T-cell (primary cell): ENCODE results near the gene ALX3. TPM values are rescaled to one million over a fixed set of nuclear protein-coding genes. Genes with fewer than 3 reads are reported as not detected.
"Not testable (repeated sequence)": the region's sequence is repeated elsewhere in the genome, so short reads cannot be mapped to it uniquely, and the experiment has no call there.

ENCODE experiments used
- ATAC-seq, 4 experiments: fragments of 200-7000 bp in 3 of 4; fragments of 150-1000 bp in 1 of 4; cut with Tn5 transposase; replicated peaks in 1 of 4; 1 replicate in 3 of 4; 2 replicates in 1 of 4; pipeline ENCODE4 v1.10.0; 2021; ENCODE audit warnings: moderate library complexity in 3 of 4, mild to moderate bottlenecking in 2 of 4, moderate number of reproducible peaks in 1 of 4
- CTCF ChIA-PET, 2 donors: fragments of 300-600 bp; sonication (Branson Sonifier 250); formaldehyde crosslinking; loops; one replicate each; lab custom pipeline; 2022; ENCODE audit warnings: antibody characterized with exemption in 2 of 2; lab: Charles Lee
- POLR2A ChIA-PET, 2 donors: fragments of 300-600 bp; sonication (Branson Sonifier 250); formaldehyde crosslinking; loops; one replicate each; lab custom pipeline; 2022; ENCODE audit warnings: antibody characterized with exemption in 2 of 2; lab: Charles Lee
- DNase-seq, 35 experiments: peaks; one replicate each; pipeline versions ENCODE4 v3.0.0 to v3.0.0-alpha.2; 2013 to 2023
- H3K27ac ChIP-seq: one replicate; pipeline ENCODE4 v1.5.1; 2013; ENCODE audit warnings: low read length
- H3K27me3 ChIP-seq, 2 experiments: replicated peaks in 1 of 2; 1 replicate in 1 of 2; 2 replicates in 1 of 2; pipeline versions ENCODE4 v1.6.1 to v1.7.0; 2013; ENCODE audit warnings: low read length in 1 of 2, mixed read lengths in 1 of 2; ENCODE audit not compliant: control insufficient read depth in 2 of 2, insufficient read depth in 2 of 2; ENCODE audit errors: extremely low read depth in 1 of 2
- H3K36me3 ChIP-seq, 2 donors: 1 replicate in 1 of 2; 2 replicates in 1 of 2; pipeline versions ENCODE4 v1.6.1 to v1.7.0; 2013; ENCODE audit warnings: low read length in 1 of 2; ENCODE audit not compliant: control insufficient read depth in 2 of 2, insufficient read depth in 1 of 2; ENCODE audit errors: extremely low read depth in 1 of 2
- H3K4me1 ChIP-seq, 2 experiments: 1 replicate in 1 of 2; 2 replicates in 1 of 2; pipeline versions ENCODE4 v1.6.1 to v1.7.0; 2013; ENCODE audit warnings: low read length in 2 of 2, mixed read lengths in 1 of 2; ENCODE audit not compliant: insufficient read depth in 2 of 2, control insufficient read depth in 1 of 2; ENCODE audit errors: extremely low read depth in 1 of 2
- H3K4me3 ChIP-seq, 2 donors: 1 replicate in 1 of 2; 2 replicates in 1 of 2; pipeline versions ENCODE4 v1.5.1 to v1.7.0; 2013; ENCODE audit warnings: mild to moderate bottlenecking in 2 of 2, low read length in 1 of 2, moderate library complexity in 1 of 2; ENCODE audit not compliant: control insufficient read depth in 1 of 2; ENCODE audit errors: extremely low read depth in 1 of 2
- H3K9me3 ChIP-seq: 2 replicates; pipeline ENCODE4 v1.7.0; 2013
- H3K27ac Mint-ChIP-seq, 2 donors: one replicate each; pipeline ENCODE4 v1.8.0; 2020 to 2021; ENCODE audit warnings: mild to moderate bottlenecking in 2 of 2, mixed read lengths in 2 of 2
- H3K27me3 Mint-ChIP-seq, 2 donors: one replicate each; pipeline ENCODE4 v1.8.0; 2021 to 2022; ENCODE audit warnings: mixed read lengths in 2 of 2
- H3K36me3 Mint-ChIP-seq: one replicate; pipeline ENCODE4 v1.8.0; 2021; ENCODE audit warnings: mixed read lengths
- H3K4me1 Mint-ChIP-seq, 3 donors: one replicate each; pipeline ENCODE4 v1.8.0; 2020 to 2022; ENCODE audit warnings: mixed read lengths in 3 of 3, mild to moderate bottlenecking in 1 of 3
- H3K4me3 Mint-ChIP-seq, 3 donors: one replicate each; pipeline ENCODE4 v1.8.0; 2020 to 2022; ENCODE audit warnings: mild to moderate bottlenecking in 3 of 3, mixed read lengths in 3 of 3, moderate library complexity in 3 of 3
- H3K9me3 Mint-ChIP-seq, 3 donors: one replicate each; pipeline ENCODE4 v1.8.0; 2020 to 2022; ENCODE audit warnings: mixed read lengths in 3 of 3
- WGBS: methylation state at CpG from one replicate; pipeline ENCODE4 v1.1.5; 2013; ENCODE audit warnings: missing lambda C conversion rate; ENCODE audit not compliant: insufficient coverage; 5-methylcytosine and 5-hydroxymethylcytosine counted together
- total RNA-seq, 35 experiments: library from RNA in 6 of 35; stranded (reverse) in 6 of 35; fragments of 120-200 nt in 1 of 35; gene quantifications; one replicate each; pipeline versions ENCODE4 v1.2.1 to v1.2.4 and lab custom pipeline; 2013 to 2026

Gene ALX3
- total RNA-seq, 5 donors from 2014 or later (not counting 1 experiment from before 2014, with no cell fraction given), result not detected

DNA sequence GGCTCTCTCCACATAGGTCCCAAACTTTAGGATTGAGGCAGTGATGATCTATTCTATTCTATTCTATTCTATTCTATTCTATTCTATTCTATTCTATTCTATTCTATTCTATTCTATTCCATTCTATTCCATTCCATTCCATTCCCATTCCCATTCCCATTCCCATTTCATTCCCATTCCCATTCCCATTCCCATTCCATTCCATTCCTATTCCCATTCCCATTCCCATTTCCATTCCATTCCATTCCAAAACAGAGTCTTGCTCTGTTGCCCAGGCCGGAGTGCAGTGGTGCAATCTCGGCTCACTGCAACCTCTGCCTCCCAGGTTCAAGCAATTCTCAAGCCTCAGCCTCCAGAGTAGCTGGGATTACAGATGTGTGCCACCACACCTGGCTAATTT is 9.5 kb upstream of the ALX3 start:
- H3K36me3 ChIP-seq, H3K4me3 Mint-ChIP-seq, H3K27ac ChIP-seq, ATAC-seq, H3K9me3 Mint-ChIP-seq, H3K36me3 Mint-ChIP-seq, H3K4me3 ChIP-seq, H3K27ac Mint-ChIP-seq, DNase-seq, CTCF ChIA-PET, POLR2A ChIA-PET, H3K9me3 ChIP-seq: not testable (repeated sequence)
- WGBS, result 100% methylated on average over 1 of the region's 2 CpGs
- Mint-ChIP-seq H3K27me3 (peaks cover 62 to 70% of the 10 kb centered on the region in 2 donors), H3K4me1 (peaks cover 14 to 16% (median 14%) of the 10 kb centered on the region in 3 donors)
- Histone ChIP-seq H3K27me3 (peaks cover 10 to 72% of the 10 kb centered on the region in 2 experiments), H3K4me1 (peaks cover 2 to 18% of the 10 kb centered on the region in 2 experiments)

DNA sequence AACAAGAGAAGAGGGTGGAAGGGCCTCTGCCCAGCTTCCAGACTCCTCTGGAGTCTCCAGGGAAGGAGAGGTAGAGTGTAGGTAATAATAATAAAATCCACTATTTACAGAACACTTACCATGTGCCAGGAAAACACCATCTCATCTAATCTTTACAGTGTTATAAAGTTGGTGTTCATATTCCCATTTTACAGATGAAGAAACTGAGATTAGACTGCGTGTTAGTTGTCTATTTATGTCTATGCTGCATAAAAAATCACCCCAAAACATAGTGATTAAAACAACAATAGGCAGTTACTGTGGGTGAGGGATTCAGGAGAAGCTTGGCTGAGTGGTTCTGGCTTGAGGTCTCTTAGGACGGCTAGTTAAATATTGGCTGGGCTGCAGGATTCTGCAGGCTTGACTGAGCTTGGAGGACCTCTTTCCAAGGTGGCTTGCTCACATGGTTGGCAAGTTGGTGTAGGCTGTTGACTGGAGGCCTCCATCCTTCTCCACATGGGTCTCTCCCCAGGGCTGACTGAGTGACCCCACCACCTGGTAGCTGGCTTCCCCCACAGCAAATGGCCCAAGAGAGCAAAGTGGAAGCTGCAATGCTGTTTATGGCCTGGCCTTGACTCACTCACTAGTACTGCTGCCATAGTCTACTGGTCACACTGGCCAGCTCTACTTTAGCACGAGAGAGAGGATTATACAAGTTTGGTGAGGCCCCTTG is 6.5 kb upstream of the ALX3 start:
- 100% methylated on average over 1 of the region's 3 CpGs for WGBS
- Histone ChIP-seq H3K9me3 (no peaks in the 10 kb centered on the region), H3K27ac (no peak overlapping the region), H3K36me3 (no peaks in the 10 kb centered on the region), H3K27me3 (peaks cover 6 to 51% of the 10 kb centered on the region in 2 experiments), H3K4me1 (no peaks in the 10 kb centered on the region), H3K4me3 (no peak overlapping the region)
- CTCF ChIA-PET, result interaction anchor here in 1 of 2 donors (1.6 kb wide), 1 partner anchor 12 kb away, joined by 6 read pairs; no protein-coding TSS in a partner anchor
- H3K36me3 Mint-ChIP-seq, result no peaks in the 10 kb centered on the region
- POLR2A ChIA-PET, result no interaction called here
- no peak for DNase-seq
- no peaks in the 10 kb centered on the region for H3K4me1 Mint-ChIP-seq
- H3K4me3 Mint-ChIP-seq, result no peak overlapping the region
- H3K27me3 Mint-ChIP-seq, result peaks cover 63% of the 10 kb centered on the region in 2 donors
- no peak overlapping the region for H3K27ac Mint-ChIP-seq
- ATAC-seq, result no peak
- no peaks in the 10 kb centered on the region for H3K9me3 Mint-ChIP-seq

DNA sequence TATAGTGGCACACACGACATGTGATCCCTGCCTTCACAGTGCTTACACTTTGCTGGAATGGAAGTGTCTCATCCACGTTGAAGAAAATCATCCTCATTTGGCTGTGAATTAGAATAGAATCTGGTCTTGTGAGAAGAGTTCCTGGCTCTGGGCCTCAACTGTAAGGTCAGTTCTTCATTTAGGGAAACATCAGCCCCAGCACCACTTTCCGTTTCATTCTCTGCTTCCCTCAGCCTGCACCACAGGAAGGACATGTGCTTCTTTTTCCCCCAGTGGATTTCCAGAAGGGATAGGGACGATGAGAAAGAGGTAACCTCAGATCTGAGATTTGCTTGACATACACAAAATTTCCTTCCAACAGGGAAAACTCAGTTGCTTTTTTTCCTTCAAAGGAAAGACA is 3.7 kb upstream of the ALX3 start:
- Mint-ChIP-seq H3K27me3 (peaks cover 52 to 62% of the 10 kb centered on the region in 2 donors), H3K27ac (no peak overlapping the region), H3K4me1 (peaks cover 5 to 12% (median 10%) of the 10 kb centered on the region in 3 donors), H3K9me3 (no peaks in the 10 kb centered on the region), H3K36me3 (no peaks in the 10 kb centered on the region), H3K4me3 (no peak overlapping the region)
- ATAC-seq (no peak), DNase-seq (no peak)
- Histone ChIP-seq H3K36me3 (no peaks in the 10 kb centered on the region), H3K27ac (no peak overlapping the region), H3K9me3 (no peaks in the 10 kb centered on the region), H3K27me3 (peaks cover 11 to 54% of the 10 kb centered on the region in 2 experiments), H3K4me1 (peaks cover 0 to 12% of the 10 kb centered on the region in 2 experiments), H3K4me3 (no peak overlapping the region)
- ChIA-PET POLR2A (no interaction called here), CTCF (no interaction called here)
- WGBS, result 64% methylated on average over 2 of the region's 4 CpGs

DNA sequence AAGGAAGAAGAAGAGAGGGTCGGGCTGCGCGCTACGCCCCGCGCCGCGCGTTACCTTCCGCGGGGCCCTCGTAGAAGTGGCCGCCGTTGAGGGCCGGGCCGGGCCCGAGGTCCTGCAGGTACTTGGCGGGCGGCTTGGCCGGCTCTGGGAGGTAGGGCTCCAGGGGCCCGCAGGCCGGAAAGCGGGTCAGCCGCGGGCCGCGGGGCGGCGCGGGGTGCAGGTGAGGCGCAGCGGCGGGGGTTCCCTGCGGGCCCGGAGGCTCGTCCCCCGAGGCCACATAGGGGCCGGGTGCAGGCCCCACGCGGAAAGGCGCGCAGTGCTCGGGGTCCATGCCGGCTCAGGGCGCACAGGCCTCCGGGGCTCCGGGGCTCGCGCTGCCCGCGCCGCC is 196 bp downstream of the ALX3 start:
- Mint-ChIP-seq H3K9me3 (no peaks in the 10 kb centered on the region), H3K36me3 (no peaks in the 10 kb centered on the region), H3K4me1 (peaks cover 13 to 25% (median 19%) of the 10 kb centered on the region in 3 donors), H3K27ac (no peak overlapping the region), H3K27me3 (peaks cover 48 to 68% of the 10 kb centered on the region in 2 donors), H3K4me3 (peak overlapping the region in 1 of 3 donors; percentile 69)
- Histone ChIP-seq H3K9me3 (no peaks in the 10 kb centered on the region), H3K36me3 (no peaks in the 10 kb centered on the region), H3K4me3 (no peak overlapping the region), H3K4me1 (peaks cover 0 to 30% of the 10 kb centered on the region in 2 experiments), H3K27ac (no peak overlapping the region), H3K27me3 (peaks cover 14 to 65% of the 10 kb centered on the region in 2 experiments)
- DNase-seq, result no peak
- ChIA-PET CTCF (no interaction called here), POLR2A (no interaction called here)
- peak in 1 of 4 experiments; percentile 14 for ATAC-seq
- whole genome bisulfite sequencing, result 3% methylated on average over 45 of the region's 52 CpGs

DNA sequence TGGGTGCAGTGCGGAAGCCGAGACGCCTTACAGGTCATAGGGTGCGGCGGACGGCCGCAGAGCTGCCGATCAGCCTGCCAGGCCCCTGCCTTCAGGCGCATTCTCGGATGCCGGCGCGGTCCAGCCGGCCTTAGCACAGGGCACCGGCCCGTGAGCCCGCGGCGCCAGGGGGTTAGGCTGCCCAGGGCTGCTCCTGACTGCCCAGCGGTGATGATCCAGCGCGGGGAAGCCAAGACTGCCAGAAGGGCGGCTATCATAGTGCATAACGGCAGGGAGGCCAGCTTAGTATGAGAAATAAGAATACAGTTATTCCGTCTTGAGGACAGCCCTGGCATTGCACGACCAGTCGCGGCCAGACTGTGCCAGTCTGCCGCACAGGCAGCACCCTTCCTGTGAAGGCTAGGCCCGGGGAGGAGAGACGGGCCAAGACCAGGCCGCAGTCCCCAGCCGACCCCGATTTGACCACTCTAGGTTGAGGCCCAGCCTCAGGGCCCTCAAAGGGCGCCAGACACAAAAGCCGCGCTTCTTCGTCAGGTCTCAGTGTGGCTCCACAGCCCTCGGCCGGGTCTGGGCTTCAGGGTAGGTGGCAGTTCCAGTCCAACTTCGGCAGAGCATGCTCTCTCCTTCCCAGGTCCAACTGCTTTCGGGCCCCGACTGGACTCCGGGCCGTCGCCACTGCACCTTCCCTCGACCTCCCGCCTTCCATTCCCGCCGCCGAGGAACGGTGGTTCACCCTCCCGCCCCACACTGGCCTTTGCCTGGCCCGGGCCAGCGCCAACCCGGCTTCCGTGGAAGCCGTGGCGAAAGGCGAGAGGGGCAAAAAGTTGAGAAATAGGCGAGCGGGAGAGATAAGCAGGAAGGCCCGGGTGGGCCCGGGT is 829 bp downstream of the ALX3 start:
- CTCF ChIA-PET, result no interaction called here
- H3K4me1 Mint-ChIP-seq, result peaks cover 13 to 25% (median 19%) of the 10 kb centered on the region in 3 donors
- no peak overlapping the region for H3K27ac Mint-ChIP-seq
- H3K36me3 Mint-ChIP-seq, result no peaks in the 10 kb centered on the region
- Histone ChIP-seq H3K27ac (no peak overlapping the region), H3K4me3 (peak overlapping the region in 1 of 2 donors; percentile 2), H3K36me3 (no peaks in the 10 kb centered on the region), H3K27me3 (peaks cover 14 to 71% of the 10 kb centered on the region in 2 experiments), H3K4me1 (peaks cover 0 to 30% of the 10 kb centered on the region in 2 experiments), H3K9me3 (no peaks in the 10 kb centered on the region)
- DNase-seq (peak in 2 of 35 experiments; percentile 18 to 25), ATAC-seq (peak in 2 of 4 experiments; percentile 17 to 19)
- H3K27me3 Mint-ChIP-seq, result peaks cover 44 to 66% of the 10 kb centered on the region in 2 donors
- H3K9me3 Mint-ChIP-seq, result no peaks in the 10 kb centered on the region
- H3K4me3 Mint-ChIP-seq, result peak overlapping the region; percentile 25 to 69 (median 28)
- POLR2A ChIA-PET, result no interaction called here
- WGBS, result 13% methylated on average over 57 of the region's 64 CpGs
